EH (cell line): Measurements from ENCODE around the gene SRRM3.
"Not testable (repeated sequence)": the region's sequence is repeated elsewhere in the genome, so short reads cannot be mapped to it uniquely, and the experiment has no call there.

Source experiments
- DNase-seq: peaks from one replicate; pipeline ENCODE4 v3.0.0-alpha.2; 2015; ENCODE audit warnings: low read depth

The SRRM3 gene

GRCh38 chr7:76262683-76263402, 61.1 kb downstream of the SRRM3 start:
- DNase-seq, result peak; percentile 72

GRCh38 chr7:76265299-76265698, 63.6 kb downstream of the SRRM3 start:
- DNase-seq, result no peak

GRCh38 chr7:76267107-76267893, 65.6 kb downstream of the SRRM3 start:
- no peak for DNase-seq

GRCh38 chr7:76267894-76268183, 66.1 kb downstream of the SRRM3 start:
- DNase-seq, result no peak

- no peak for DNase-seq
These were observed 66.7 kb downstream of the SRRM3 start for GRCh38 chr7:76268376-76268775.

GRCh38 chr7:76269895-76270294, 68.2 kb downstream of the SRRM3 start:
- DNase-seq, result no peak

GRCh38 chr7:76271384-76271783, 69.7 kb downstream of the SRRM3 start:
- DNase-seq, result not testable (repeated sequence)

GRCh38 chr7:76272142-76272541, 70.4 kb downstream of the SRRM3 start:
- no peak for DNase-seq

- no peak for DNase-seq
These were observed 71.3 kb downstream of the SRRM3 start for GRCh38 chr7:76272851-76273497.

- DNase-seq, result no peak
These were observed 71.8 kb downstream of the SRRM3 start for GRCh38 chr7:76273503-76273902.

- peak; percentile 38 for DNase-seq
These were observed 76.8 kb downstream of the SRRM3 start for GRCh38 chr7:76278540-76278939.

- no peak for DNase-seq
These were observed 78.7 kb downstream of the SRRM3 start for GRCh38 chr7:76280408-76280807.

- no peak for DNase-seq
These were observed 79.5 kb downstream of the SRRM3 start for GRCh38 chr7:76281006-76281705.

- no peak for DNase-seq
These were observed 80.1 kb downstream of the SRRM3 start for GRCh38 chr7:76281706-76282343.

GRCh38 chr7:76282344-76283253, 80.9 kb downstream of the SRRM3 start:
- peak; percentile 29 for DNase-seq

- no peak for DNase-seq
These were observed 81.8 kb downstream of the SRRM3 start for GRCh38 chr7:76283254-76284159.

GRCh38 chr7:76285604-76286374, 84.1 kb downstream of the SRRM3 start:
- no peak for DNase-seq

GRCh38 chr7:76286842-76287403, 85.2 kb downstream of the SRRM3 start:
- DNase-seq, result no peak

- DNase-seq, result peak; percentile 54
These were observed 89.2 kb downstream of the SRRM3 start for GRCh38 chr7:76290847-76291350.
